ENCODE results near the gene PCDH17.

- TF ChIP-seq CTCF (IDR thresholded peaks at IDR 0.05) (no peak), SREBF2 (IDR thresholded peaks at IDR 0.05) (no peak)
Observed at GRCh38 chr13:57698851-57699250, 67.3 kb downstream of the PCDH17 start.

All from A549 (cell line).